ENCODE measurements around the gene RHBDD1. TPM values are rescaled to one million over a fixed set of nuclear protein-coding genes. Genes with fewer than 3 reads are reported as not detected.
A peak's percentile ranks its signal among the peaks of the same experiment; 100 is the strongest.

RHBDD1 gene
- polyA plus RNA-seq, 2 of the 4 experiments (the other 2 are of a cell fraction) = 8.3 to 46.9 TPM

- TF ChIP-seq ZFP36 (IDR thresholded peaks at IDR 0.05; ENCODE audit: borderline replicate concordance, partially characterized antibody) (no peak), RARB (CRISPR knock-in tag; IDR thresholded peaks at IDR 0.05) (no peak)
Measured at GRCh38 chr2:226911932-226912331, 76.1 kb downstream of the RHBDD1 start (continued).

GRCh38 chr2:226913641-226914040 lies 77.8 kb downstream of the RHBDD1 start:
- ATAC-seq (no peak), DNase-seq (ENCODE audit: low read depth in 1 of 2, low spot score in 1 of 2) (no peak), FAIRE-seq (no peak)
- H3K4me3 ChIP-seq = no peak overlapping the region
- no peak for TF ChIP-seq E2F6 (IDR thresholded peaks at IDR 0.05; ENCODE audit: borderline replicate concordance, low read depth)
- no peak for TF ChIP-seq CTCF (IDR thresholded peaks at IDR 0.05)
- TF ChIP-seq RCOR1 (IDR thresholded peaks at IDR 0.05; ENCODE audit: low read depth, low read length) = no peak
- no peak for TF ChIP-seq CBX8 (IDR thresholded peaks at IDR 0.05)
- no peak for TF ChIP-seq FOSB (CRISPR knock-in tag; IDR thresholded peaks at IDR 0.05)
- TF ChIP-seq ATOH8 (CRISPR knock-in tag; IDR thresholded peaks at IDR 0.05; ENCODE audit: low read depth) = no peak
- TF ChIP-seq BCL3 (IDR thresholded peaks at IDR 0.05) = no peak
- TF ChIP-seq REST (IDR thresholded peaks at IDR 0.05) = no peak
- TF ChIP-seq JUNB (IDR thresholded peaks at IDR 0.05) = no peak
- no peak for TF ChIP-seq RAD21 (conservative IDR thresholded peaks at IDR 0.05 in 1 of 2, IDR thresholded peaks at IDR 0.05 in 1 of 2)
- no peak for TF ChIP-seq MYC (IDR thresholded peaks at IDR 0.05; ENCODE audit: borderline replicate concordance, low read length)
- TF ChIP-seq HDAC2 (IDR thresholded peaks at IDR 0.05) = no peak
- no peak for TF ChIP-seq TFCP2L1 (CRISPR knock-in tag; IDR thresholded peaks at IDR 0.05)
- TF ChIP-seq CHD4 (IDR thresholded peaks at IDR 0.05; ENCODE audit: borderline replicate concordance) = no peak
- no peak overlapping the region for H3K27ac ChIP-seq
- no peaks in the 10 kb centered on the region for H3K9me3 ChIP-seq
- no peak overlapping the region for H3K4me2 ChIP-seq
- H3K4me1 ChIP-seq = no peaks in the 10 kb centered on the region
- ChIA-PET CTCF (interaction anchor here (0.8 kb wide), 1 partner anchor 112 kb away, joined by 3 read pairs; no protein-coding TSS in a partner anchor), POLR2A (no interaction called here)

GRCh38 chr2:226915846-226916360 lies 80.0 kb downstream of the RHBDD1 start:
- H3K27ac ChIP-seq = no peak overlapping the region
- no peaks in the 10 kb centered on the region for H3K9me3 ChIP-seq
- 74% methylated on average over 6 of the region's 6 CpGs for WGBS (ENCODE audit: missing lambda C conversion rate)
- H3K4me3 ChIP-seq = no peak overlapping the region
- no peak overlapping the region for H3K4me2 ChIP-seq
- H3K4me1 ChIP-seq = no peaks in the 10 kb centered on the region
- ChIA-PET CTCF (interaction anchor here (1.7 kb wide), 1 partner anchor 14 kb away, joined by 5 read pairs; no protein-coding TSS in a partner anchor), POLR2A (no interaction called here)
- DNase-seq (ENCODE audit: low read depth in 1 of 2, low spot score in 1 of 2) = no peak
- no peak for FAIRE-seq
- ATAC-seq = peak; percentile 47 to 57; a peak in 5 of 6 replicates
- TF ChIP-seq JUN (IDR thresholded peaks at IDR 0.05) = no peak
- no peak for TF ChIP-seq ESRRA (IDR thresholded peaks at IDR 0.05; ENCODE audit: borderline replicate concordance, low read length)
- TF ChIP-seq PHF8 (IDR thresholded peaks at IDR 0.05; ENCODE audit: borderline replicate concordance, low read depth) = no peak
- no peak for TF ChIP-seq POLR2AphosphoS2 (conservative IDR thresholded peaks at IDR 0.05; ENCODE audit: low read length)
- TF ChIP-seq KDM1A (IDR thresholded peaks at IDR 0.05; ENCODE audit: low read depth) = no peak
- no peak for TF ChIP-seq HOXB13 (CRISPR knock-in tag; IDR thresholded peaks at IDR 0.05; ENCODE audit: low read depth)
- no peak for TF ChIP-seq RNF2 (IDR thresholded peaks at IDR 0.05; ENCODE audit: borderline replicate concordance, low read depth)
- TF ChIP-seq FOXS1 (CRISPR knock-in tag; IDR thresholded peaks at IDR 0.05) = no peak
- no peak for TF ChIP-seq ZFP36 (IDR thresholded peaks at IDR 0.05; ENCODE audit: borderline replicate concordance, partially characterized antibody)
- TF ChIP-seq POLR2A (IDR thresholded peaks at IDR 0.05; ENCODE audit: low read length) = no peak
- TF ChIP-seq MAX (IDR thresholded peaks at IDR 0.05) = no peak
- TF ChIP-seq CEBPB (IDR thresholded peaks at IDR 0.05) = no peak
- TF ChIP-seq FOSL2 (IDR thresholded peaks at IDR 0.05) = no peak
- no peak for TF ChIP-seq FOSL2 (CRISPR knock-in tag; IDR thresholded peaks at IDR 0.05)
- TF ChIP-seq NPAS2 (CRISPR knock-in tag; IDR thresholded peaks at IDR 0.05; ENCODE audit: borderline replicate concordance) = no peak
